ENCODE data around the gene SPRY1. TPM values are rescaled to one million over a fixed set of nuclear protein-coding genes. Genes with fewer than 3 reads are reported as not detected.

Gene SPRY1
- total and polyA plus RNA-seq, 11 donors = 17.0 to 104 (median 39.1) TPM

DNA sequence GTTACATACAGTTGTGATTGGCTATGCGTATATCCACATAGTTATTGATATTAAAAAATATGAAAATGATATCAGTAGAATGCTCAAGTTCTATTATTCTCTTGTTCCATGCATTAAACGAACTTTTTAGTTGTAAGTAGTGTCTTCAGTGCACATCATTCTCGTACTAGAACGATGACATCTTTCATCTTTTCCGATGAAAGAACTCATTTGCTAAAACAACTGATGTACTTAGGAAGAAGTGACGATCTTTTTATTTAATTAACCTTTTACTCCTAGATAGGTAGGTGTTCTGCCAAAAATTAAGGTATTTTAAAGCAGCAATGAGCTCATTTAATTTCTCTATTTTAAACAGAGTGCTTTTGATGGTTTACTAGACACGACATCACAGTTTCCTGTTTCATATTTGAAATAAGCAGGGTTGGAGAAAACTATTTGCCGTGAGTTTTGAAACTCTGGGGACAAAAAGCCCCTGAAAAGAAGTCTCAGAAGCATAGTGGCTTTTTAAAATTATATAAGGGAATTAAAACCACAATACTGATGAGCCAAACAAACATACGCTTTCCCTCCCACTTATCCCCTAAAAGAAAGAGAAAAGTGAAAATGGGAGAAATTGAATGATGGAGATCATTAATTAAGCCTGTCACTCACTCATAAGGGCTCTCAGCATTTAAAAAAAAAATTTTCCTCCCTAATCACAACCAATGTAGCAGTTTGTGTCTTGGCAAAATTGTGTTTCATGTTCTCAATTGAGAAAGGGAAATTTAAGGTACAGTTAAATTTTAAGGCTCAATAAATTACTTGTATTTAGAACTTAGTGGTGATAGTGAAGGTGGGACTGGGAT is 25.6 kb downstream of the SPRY1 start:
- Histone ChIP-seq H3K9me3 (peaks cover 0 to 4% (median 0%) of the 10 kb centered on the region in 12 donors), H3K27me3 (no peaks in the 10 kb centered on the region), H3K4me1 (peaks cover 0 to 17% (median 9%) of the 10 kb centered on the region in 12 donors), H3K36me3 (no peaks in the 10 kb centered on the region), H3K4me3 (peak overlapping the region in 9 of 12 donors; percentile 11 to 51 (median 33)), H3K27ac (peak overlapping the region in 10 of 12 donors; percentile 3 to 67 (median 52))
- 62 to 70% (median 66%) methylated on average over 9 of the region's 9 CpGs for WGBS, 4 donors
- TF ChIP-seq POLR2A (IDR thresholded peaks at IDR 0.05) = no peak
- TF ChIP-seq CTCF (IDR thresholded peaks at IDR 0.05) = no peak
- ATAC-seq (no peak), DNase-seq (no peak)
- intact Hi-C loops (cut with DNase I) = no loop called here

GRCh38 chr4:123423819-123424218 is 27.2 kb downstream of the SPRY1 start:
- Histone ChIP-seq H3K27ac (no peak overlapping the region), H3K9me3 (peaks cover 0 to 11% (median 0%) of the 10 kb centered on the region in 12 donors), H3K4me3 (no peak overlapping the region), H3K4me1 (peaks cover 0 to 3% (median under 1%) of the 10 kb centered on the region in 12 donors), H3K36me3 (no peaks in the 10 kb centered on the region), H3K27me3 (no peaks in the 10 kb centered on the region)
- WGBS, 4 donors = 88 to 90% (median 88%) methylated on average over 5 of the region's 5 CpGs
- ATAC-seq = no peak
- intact Hi-C loops (cut with DNase I) = no loop called here
- no peak for DNase-seq
- TF ChIP-seq CTCF (IDR thresholded peaks at IDR 0.05) (no peak), POLR2A (IDR thresholded peaks at IDR 0.05) (no peak)

DNA sequence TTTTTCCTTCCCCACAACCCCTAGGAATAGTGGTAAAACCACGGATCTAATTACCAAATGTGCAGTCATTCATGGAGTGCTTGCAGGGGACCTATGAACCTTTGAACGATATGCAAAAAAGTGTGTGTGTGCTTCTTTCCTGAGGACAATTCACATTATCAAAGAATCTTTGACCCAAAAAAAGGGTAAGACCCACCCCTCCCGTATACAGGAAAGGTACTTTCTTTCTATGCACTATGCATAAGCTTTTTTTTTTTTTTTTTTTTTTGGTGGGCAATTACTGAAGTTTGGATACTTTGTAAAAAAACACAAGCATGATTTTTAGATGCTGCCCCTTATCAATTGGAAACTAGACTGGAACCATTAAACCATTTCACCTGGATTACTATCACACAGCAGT is 31.4 kb downstream of the SPRY1 start:
- Histone ChIP-seq H3K27me3 (no peaks in the 10 kb centered on the region), H3K9me3 (peaks cover 0 to 11% (median 0%) of the 10 kb centered on the region in 12 donors), H3K36me3 (no peaks in the 10 kb centered on the region), H3K27ac (no peak overlapping the region), H3K4me1 (no peaks in the 10 kb centered on the region), H3K4me3 (no peak overlapping the region)
- no peak for TF ChIP-seq CTCF (IDR thresholded peaks at IDR 0.05)
- DNase-seq (no peak), ATAC-seq (no peak)
- 91 to 98% (median 94%) methylated on average over 3 of the region's 3 CpGs for WGBS, 4 donors
- intact Hi-C loops (cut with DNase I) = no loop called here

DNA sequence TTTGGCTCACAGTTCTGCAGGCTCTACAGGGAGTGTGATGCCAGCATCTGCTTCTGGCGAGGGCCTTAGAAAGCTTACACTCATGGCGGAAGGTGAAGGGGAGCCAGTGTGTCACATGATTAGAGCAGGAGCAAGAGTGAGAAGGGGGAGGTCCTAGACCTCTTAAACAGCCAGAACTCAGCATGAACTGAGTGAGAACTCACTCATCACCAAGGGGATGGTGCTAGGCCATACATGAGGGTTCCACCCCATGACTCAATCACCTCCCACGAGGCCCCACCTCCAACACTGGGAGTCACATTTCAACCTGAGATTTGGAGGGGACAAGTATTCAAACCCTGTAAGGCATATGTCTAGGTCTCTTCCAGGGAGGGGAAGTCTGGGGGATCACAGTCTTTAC is 33.4 kb downstream of the SPRY1 start:
- 96 to 98% (median 98%) methylated on average over 3 of the region's 3 CpGs for WGBS, 4 donors
- H3K36me3 ChIP-seq = no peaks in the 10 kb centered on the region
- intact Hi-C loops (cut with DNase I) = no loop called here
- no peaks in the 10 kb centered on the region for H3K27me3 ChIP-seq
- no peak overlapping the region for H3K27ac ChIP-seq
- no peaks in the 10 kb centered on the region for H3K4me1 ChIP-seq
- ATAC-seq (no peak), DNase-seq (no peak)
- peaks cover 0 to 11% (median 0%) of the 10 kb centered on the region in 12 donors for H3K9me3 ChIP-seq
- no peak overlapping the region for H3K4me3 ChIP-seq
- no peak for TF ChIP-seq POLR2A (IDR thresholded peaks at IDR 0.05)
